ENCODE results near the gene LPIN1. TPM values are rescaled to one million over a fixed set of nuclear protein-coding genes. Genes with fewer than 3 reads are reported as not detected.

LPIN1 gene
- total RNA-seq, 4 donors from 2014 or later, result 55.2 to 77.0 (median 72.8) TPM

DNA sequence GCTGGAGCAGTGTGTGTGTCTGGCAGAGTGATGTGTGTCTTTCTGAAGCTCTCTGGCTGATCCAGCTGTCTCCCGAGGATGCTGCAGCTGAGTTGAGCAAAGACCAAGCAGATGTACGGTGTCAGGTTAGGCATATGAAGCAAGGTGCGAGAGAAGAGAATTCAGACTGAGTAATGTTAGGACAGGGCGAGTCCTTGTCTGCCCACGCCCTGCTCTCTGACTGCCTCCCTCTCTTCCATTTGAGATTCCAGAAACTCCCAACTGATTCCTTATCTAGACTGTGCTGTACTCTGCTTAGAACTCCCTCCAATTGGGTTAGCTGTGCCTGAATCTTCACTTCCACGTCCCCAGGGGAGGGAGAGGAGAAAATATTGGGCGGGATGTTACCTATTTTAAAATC, 25.7 kb upstream of the LPIN1 start:
- Histone ChIP-seq H3K36me3 (no peaks in the 10 kb centered on the region), H3K27ac (replicated peaks in 1 of 4) (no peak overlapping the region), H3K9me3 (no peaks in the 10 kb centered on the region), H3K27me3 (no peaks in the 10 kb centered on the region), H3K4me1 (peaks cover 0 to 13% (median 7%) of the 10 kb centered on the region in 4 donors), H3K4me3 (no peak overlapping the region)
- no peak for DNase-seq (ENCODE audit: extremely low spot score)
- intact Hi-C loops (cut with DNase I), result no loop called here
- TF ChIP-seq POLR2AphosphoS5 (IDR thresholded peaks at IDR 0.05) (no peak), POLR2A (IDR thresholded peaks at IDR 0.05; ENCODE audit: low read depth) (no peak), CTCF (IDR thresholded peaks at IDR 0.05) (no peak), EP300 (IDR thresholded peaks at IDR 0.05) (no peak)
- WGBS, result 82% methylated on average over 7 of the region's 7 CpGs

- H3K9me3 ChIP-seq, result no peaks in the 10 kb centered on the region
- H3K4me1 ChIP-seq, result peaks cover 0 to 6% (median 1%) of the 10 kb centered on the region in 4 donors
- no peak overlapping the region for H3K27ac ChIP-seq (replicated peaks in 1 of 4)
- no peak for DNase-seq (ENCODE audit: extremely low spot score)
- no peak overlapping the region for H3K4me3 ChIP-seq
- no peaks in the 10 kb centered on the region for H3K27me3 ChIP-seq
- 95% methylated on average over 3 of the region's 3 CpGs for WGBS
- H3K36me3 ChIP-seq, result no peaks in the 10 kb centered on the region
- intact Hi-C loops (cut with DNase I), result no loop called here
- no peak for TF ChIP-seq POLR2A (IDR thresholded peaks at IDR 0.05; ENCODE audit: low read depth)
Observed at GRCh38 chr2:11722292-11723060, 24.0 kb upstream of the LPIN1 start.

DNA sequence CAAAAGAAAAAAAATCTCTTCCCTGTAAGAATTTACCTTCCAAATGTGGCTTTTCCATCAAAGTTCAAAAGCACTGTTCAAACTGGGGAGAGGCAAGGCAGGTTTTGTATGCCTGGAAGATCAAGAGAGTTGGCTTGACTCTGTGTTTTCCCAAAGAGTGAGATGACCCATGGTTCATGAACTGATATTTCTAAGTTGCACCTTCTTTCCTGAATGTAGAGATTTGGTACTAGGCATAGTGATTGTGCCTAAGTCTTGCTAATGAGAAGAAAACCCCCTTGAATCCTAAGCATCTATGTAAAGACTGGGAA, 23.4 kb upstream of the LPIN1 start:
- no peaks in the 10 kb centered on the region for H3K27me3 ChIP-seq
- H3K9me3 ChIP-seq, result no peaks in the 10 kb centered on the region
- H3K4me1 ChIP-seq, result peaks cover 0 to 6% (median 1%) of the 10 kb centered on the region in 4 donors
- H3K36me3 ChIP-seq, result no peaks in the 10 kb centered on the region
- intact Hi-C loops (cut with DNase I), result no loop called here
- TF ChIP-seq CTCF (IDR thresholded peaks at IDR 0.05), result no peak
- H3K27ac ChIP-seq (replicated peaks in 1 of 4), result no peak overlapping the region
- H3K4me3 ChIP-seq, result no peak overlapping the region
- no peak for DNase-seq (ENCODE audit: extremely low spot score)

DNA sequence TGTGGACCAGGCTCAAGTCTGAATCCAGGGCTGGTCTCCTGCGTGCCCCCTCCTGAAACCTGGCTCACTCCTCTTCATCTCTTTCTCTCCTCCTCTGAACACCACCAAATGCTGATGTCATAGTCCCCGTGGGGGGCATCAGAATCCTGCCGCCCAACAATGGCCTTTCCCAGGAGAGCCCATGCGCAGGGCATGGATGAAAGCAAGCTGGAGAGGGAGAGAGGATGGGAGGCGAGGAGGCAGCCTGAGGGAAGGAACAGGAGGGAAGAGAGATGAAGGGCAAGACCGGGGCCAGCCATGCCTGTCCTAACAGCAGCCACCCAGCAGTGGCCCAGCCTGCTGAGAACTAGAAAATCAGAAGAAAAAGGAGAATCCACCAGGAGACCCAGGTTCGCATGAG, 22.3 kb upstream of the LPIN1 start:
- Histone ChIP-seq H3K27ac (replicated peaks in 1 of 4) (no peak overlapping the region), H3K9me3 (no peaks in the 10 kb centered on the region), H3K27me3 (no peaks in the 10 kb centered on the region), H3K36me3 (no peaks in the 10 kb centered on the region), H3K4me1 (peaks cover 0 to 6% (median 1%) of the 10 kb centered on the region in 4 donors), H3K4me3 (no peak overlapping the region)
- DNase-seq (ENCODE audit: extremely low spot score), result no peak
- 91% methylated on average over 7 of the region's 7 CpGs for WGBS
- intact Hi-C loops (cut with DNase I), result no loop called here
- TF ChIP-seq POLR2A (IDR thresholded peaks at IDR 0.05; ENCODE audit: low read depth), result no peak
- TF ChIP-seq CTCF (IDR thresholded peaks at IDR 0.05), result no peak
- no peak for TF ChIP-seq EP300 (IDR thresholded peaks at IDR 0.05)
- no peak for TF ChIP-seq POLR2AphosphoS5 (IDR thresholded peaks at IDR 0.05)

DNA sequence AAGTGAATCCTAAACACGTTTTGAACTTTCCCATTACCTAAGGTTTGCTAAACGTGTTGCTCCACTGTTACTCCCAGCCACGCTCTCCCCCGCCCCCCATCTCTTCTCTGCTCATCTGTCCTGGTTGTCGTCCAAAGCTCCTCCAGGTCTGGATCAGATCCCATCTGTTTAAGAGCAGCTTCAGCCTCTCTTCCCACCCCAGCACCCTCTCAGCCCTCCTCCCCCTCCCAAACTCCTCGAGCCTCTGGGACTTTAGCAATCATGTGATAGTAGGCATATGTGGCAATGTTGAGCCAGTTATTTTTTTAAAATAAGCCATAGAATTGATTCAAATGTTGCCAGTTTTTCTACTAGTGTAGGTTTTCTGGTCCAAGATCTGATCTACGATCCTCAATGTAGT, 20.0 kb upstream of the LPIN1 start:
- H3K4me1 ChIP-seq, result peaks cover 0 to 6% (median 1%) of the 10 kb centered on the region in 4 donors
- WGBS, result 42% methylated on average over 7 of the region's 7 CpGs
- peaks cover 0 to 4% (median 0%) of the 10 kb centered on the region in 4 donors for H3K27me3 ChIP-seq
- no peak overlapping the region for H3K27ac ChIP-seq (replicated peaks in 1 of 4)
- TF ChIP-seq POLR2AphosphoS5 (IDR thresholded peaks at IDR 0.05), result no peak
- no peak for TF ChIP-seq EP300 (IDR thresholded peaks at IDR 0.05)
- TF ChIP-seq POLR2A (IDR thresholded peaks at IDR 0.05; ENCODE audit: low read depth), result no peak
- no peak for TF ChIP-seq CTCF (IDR thresholded peaks at IDR 0.05)
- intact Hi-C loops (cut with DNase I), result no loop called here
- H3K9me3 ChIP-seq, result no peaks in the 10 kb centered on the region
- DNase-seq (ENCODE audit: extremely low spot score), result no peak
- H3K4me3 ChIP-seq, result no peak overlapping the region
- no peaks in the 10 kb centered on the region for H3K36me3 ChIP-seq

Measured in esophagus muscularis mucosa (tissue), 4 donors.